Stimulated activated effector memory CD8-positive, alpha-beta T cell treated with anti-CD3 and anti-CD28 coated beads, Interleukin-12 subunit alpha, Interleukin-12 subunit beta, amount 100 ng/mL, for 72 hours (primary cell): ENCODE measurements around the gene CCDC33.

Experiments used
- ATAC-seq: fragments of 150-1000 bp; cut with Tn5 transposase; 2 replicates; pipeline ENCODE4 v1.10.0; 2021
- DNase-seq, 2 donors: peaks; one replicate each; pipeline ENCODE4 v3.0.0; 2021 to 2022; ENCODE audit warnings: low spot score in 2 of 2
- H3K27ac Mint-ChIP-seq: one replicate; pipeline ENCODE4 v1.8.0; 2022; ENCODE audit warnings: mild to moderate bottlenecking, mixed read lengths
- H3K36me3 Mint-ChIP-seq: one replicate; pipeline ENCODE4 v1.8.0; 2022; ENCODE audit warnings: mild to moderate bottlenecking, mixed read lengths
- H3K4me1 Mint-ChIP-seq: one replicate; pipeline ENCODE4 v1.8.0; 2022; ENCODE audit warnings: mixed read lengths
- H3K4me3 Mint-ChIP-seq: one replicate; pipeline ENCODE4 v1.8.0; 2022; ENCODE audit warnings: mild to moderate bottlenecking, mixed read lengths
- H3K9me3 Mint-ChIP-seq: one replicate; pipeline ENCODE4 v1.8.0; 2022; ENCODE audit warnings: mixed read lengths

Gene CCDC33

GRCh38 chr15:74369756-74370155 lies 133.6 kb downstream of the CCDC33 start:
- ATAC-seq, result no peak
- DNase-seq, result no peak
- H3K36me3 Mint-ChIP-seq, result no peaks in the 10 kb centered on the region
- no peak overlapping the region for H3K27ac Mint-ChIP-seq
- no peak overlapping the region for H3K4me3 Mint-ChIP-seq
- peaks cover 15% of the 10 kb centered on the region for H3K4me1 Mint-ChIP-seq
- H3K9me3 Mint-ChIP-seq, result no peaks in the 10 kb centered on the region

DNA sequence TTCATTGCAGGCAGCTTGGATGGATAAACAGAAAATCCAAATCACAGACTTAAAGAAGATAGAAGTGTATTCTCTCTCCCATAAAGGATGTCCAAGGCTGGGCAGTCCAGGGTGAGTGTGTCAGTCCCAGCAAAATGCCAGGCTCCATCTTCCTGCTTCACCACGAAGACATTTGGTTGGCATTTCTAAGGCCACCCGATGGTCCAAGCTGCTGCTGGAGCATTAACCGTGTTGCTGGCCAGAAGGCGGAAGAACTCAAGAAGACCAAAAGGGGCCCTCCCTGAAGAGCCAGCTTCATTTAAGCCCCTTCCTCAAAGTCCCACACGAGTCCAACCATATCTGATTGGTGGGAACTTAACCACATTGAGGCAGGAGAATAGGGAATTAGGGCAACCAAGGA lies 134.3 kb downstream of the CCDC33 start:
- Mint-ChIP-seq H3K9me3 (no peaks in the 10 kb centered on the region), H3K4me1 (peaks cover 22% of the 10 kb centered on the region), H3K36me3 (no peaks in the 10 kb centered on the region), H3K27ac (no peak overlapping the region), H3K4me3 (no peak overlapping the region)
- ATAC-seq (no peak), DNase-seq (no peak)

- Mint-ChIP-seq H3K27ac (peak overlapping the region; percentile 64), H3K4me3 (peak overlapping the region; percentile 82), H3K9me3 (no peaks in the 10 kb centered on the region), H3K36me3 (no peaks in the 10 kb centered on the region), H3K4me1 (peaks cover 22% of the 10 kb centered on the region)
- DNase-seq (no peak), ATAC-seq (no peak)
Measured at GRCh38 chr15:74373056-74373650, 137.0 kb downstream of the CCDC33 start.

GRCh38 chr15:74373731-74374647 lies 137.9 kb downstream of the CCDC33 start:
- peak overlapping the region; percentile 82 for H3K4me3 Mint-ChIP-seq
- peak; percentile 92 to 95 for DNase-seq
- no peaks in the 10 kb centered on the region for H3K9me3 Mint-ChIP-seq
- ATAC-seq, result peak; percentile 95
- peak overlapping the region; percentile 64 for H3K27ac Mint-ChIP-seq
- no peaks in the 10 kb centered on the region for H3K36me3 Mint-ChIP-seq
- peaks cover 27% of the 10 kb centered on the region for H3K4me1 Mint-ChIP-seq

DNA sequence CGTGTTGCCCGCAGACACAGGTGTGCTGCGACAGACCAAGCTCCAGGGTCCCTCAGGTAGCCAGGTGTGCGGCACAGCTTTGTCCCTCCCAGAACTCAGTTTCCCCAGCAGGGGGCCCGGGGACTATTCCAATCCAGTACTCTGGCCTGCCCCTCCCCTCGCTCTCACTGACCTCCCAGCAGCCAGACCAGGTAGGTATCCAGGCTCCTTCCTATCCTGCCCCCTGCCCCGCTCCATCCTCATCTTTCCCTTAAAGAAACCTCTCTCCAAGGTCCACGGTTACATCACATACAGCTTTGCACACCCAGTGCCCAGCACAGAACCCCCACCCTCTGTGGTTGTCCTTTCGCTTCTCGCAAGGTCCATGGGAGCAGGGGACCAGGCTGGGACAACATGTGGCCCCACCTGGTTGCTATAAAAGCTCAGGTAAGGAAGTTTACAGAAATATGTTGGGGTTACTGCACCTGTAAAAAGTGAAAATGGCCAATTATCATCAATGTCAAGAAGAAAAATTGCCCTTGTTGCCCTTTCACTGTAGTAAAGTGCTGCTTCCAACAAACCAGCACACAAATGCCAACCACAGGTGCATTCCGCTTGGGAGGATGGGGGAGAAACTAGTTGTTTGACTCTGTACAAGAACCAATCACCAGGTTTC lies 138.6 kb downstream of the CCDC33 start:
- Mint-ChIP-seq H3K4me1 (peaks cover 31% of the 10 kb centered on the region), H3K9me3 (no peaks in the 10 kb centered on the region), H3K4me3 (peak overlapping the region; percentile 82), H3K27ac (no peak overlapping the region), H3K36me3 (no peaks in the 10 kb centered on the region)
- no peak for DNase-seq
- peak; percentile 0 for ATAC-seq

- ATAC-seq, result peak; percentile 35
- no peaks in the 10 kb centered on the region for H3K36me3 Mint-ChIP-seq
- no peaks in the 10 kb centered on the region for H3K9me3 Mint-ChIP-seq
- no peak overlapping the region for H3K27ac Mint-ChIP-seq
- peak overlapping the region; percentile 82 for H3K4me3 Mint-ChIP-seq
- H3K4me1 Mint-ChIP-seq, result peaks cover 32% of the 10 kb centered on the region
- peak; percentile 76 to 90 for DNase-seq
Measured at GRCh38 chr15:74375303-74375693, 139.2 kb downstream of the CCDC33 start.

DNA sequence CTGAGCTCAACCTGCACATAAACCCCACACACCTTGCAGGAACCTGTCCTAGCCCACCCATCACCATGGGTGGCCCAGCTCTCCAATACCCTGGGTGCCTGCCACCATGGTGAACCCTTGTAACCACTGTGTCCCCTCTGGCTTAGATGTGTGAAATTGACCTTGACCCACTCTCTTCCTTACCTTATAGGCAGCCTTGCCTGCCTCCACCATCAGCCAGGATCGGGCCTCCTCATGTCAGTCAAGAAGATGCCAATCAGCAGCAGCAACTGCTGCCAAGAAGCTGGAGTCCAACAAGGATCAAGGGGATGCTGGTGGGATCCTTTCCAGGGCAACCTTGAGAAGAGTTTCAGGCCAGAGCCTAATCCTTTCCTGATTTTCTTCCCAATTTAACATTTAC lies 140.1 kb downstream of the CCDC33 start:
- no peak overlapping the region for H3K4me3 Mint-ChIP-seq
- no peak for DNase-seq
- no peaks in the 10 kb centered on the region for H3K36me3 Mint-ChIP-seq
- H3K9me3 Mint-ChIP-seq, result no peaks in the 10 kb centered on the region
- H3K27ac Mint-ChIP-seq, result no peak overlapping the region
- H3K4me1 Mint-ChIP-seq, result peaks cover 41% of the 10 kb centered on the region
- no peak for ATAC-seq

GRCh38 chr15:74376825-74377581 lies 140.9 kb downstream of the CCDC33 start:
- Mint-ChIP-seq H3K9me3 (no peaks in the 10 kb centered on the region), H3K27ac (no peak overlapping the region), H3K36me3 (no peaks in the 10 kb centered on the region), H3K4me1 (peaks cover 45% of the 10 kb centered on the region), H3K4me3 (no peak overlapping the region)
- DNase-seq (no peak), ATAC-seq (no peak)

DNA sequence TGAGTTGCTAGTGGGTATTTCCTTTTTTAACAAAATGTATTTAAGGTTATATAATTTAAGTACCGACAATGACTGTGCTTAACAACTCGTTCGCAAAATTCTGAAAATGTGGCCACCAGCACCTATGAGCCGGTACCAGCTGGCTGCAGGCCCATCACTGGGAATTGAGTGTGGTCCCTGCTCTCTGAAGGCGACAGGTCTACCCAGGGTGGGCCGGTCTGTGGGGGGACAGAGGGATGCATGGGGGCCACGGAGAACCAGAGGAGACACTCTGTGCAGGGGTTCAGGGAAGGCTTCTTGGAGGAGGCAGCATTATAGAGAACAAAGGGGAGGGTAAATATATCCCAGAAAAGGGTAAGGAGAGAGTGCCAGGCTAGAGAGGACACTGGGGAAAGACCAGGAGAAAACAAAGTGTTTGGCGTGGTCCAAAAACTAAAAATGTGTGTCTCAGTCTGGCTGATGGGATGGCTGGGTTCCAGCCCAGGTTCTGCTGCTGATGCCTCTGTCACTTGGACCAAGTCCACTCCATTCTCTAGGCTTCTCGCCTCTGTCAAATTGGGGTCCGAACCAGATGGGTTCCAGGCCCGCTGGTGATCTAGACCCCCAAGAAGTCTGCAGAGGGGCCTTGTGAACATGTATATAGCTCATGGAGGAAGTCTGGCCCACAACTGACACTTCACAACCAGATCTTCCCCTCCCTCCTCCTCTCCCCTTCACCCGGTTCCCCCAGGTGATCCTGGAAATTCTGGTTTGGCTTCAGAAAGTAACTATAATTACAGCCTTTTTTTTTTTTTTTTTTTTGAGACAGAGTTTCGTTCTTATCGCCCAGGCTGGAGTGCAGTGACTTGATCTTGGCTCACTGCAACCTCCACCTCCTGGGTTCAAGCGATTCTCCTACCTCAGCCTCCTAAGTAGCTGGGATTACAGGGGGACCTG lies 142.0 kb downstream of the CCDC33 start:
- Mint-ChIP-seq H3K27ac (no peak overlapping the region), H3K36me3 (no peaks in the 10 kb centered on the region), H3K4me3 (no peak overlapping the region), H3K4me1 (peaks cover 55% of the 10 kb centered on the region), H3K9me3 (no peaks in the 10 kb centered on the region)
- DNase-seq (no peak), ATAC-seq (no peak)

DNA sequence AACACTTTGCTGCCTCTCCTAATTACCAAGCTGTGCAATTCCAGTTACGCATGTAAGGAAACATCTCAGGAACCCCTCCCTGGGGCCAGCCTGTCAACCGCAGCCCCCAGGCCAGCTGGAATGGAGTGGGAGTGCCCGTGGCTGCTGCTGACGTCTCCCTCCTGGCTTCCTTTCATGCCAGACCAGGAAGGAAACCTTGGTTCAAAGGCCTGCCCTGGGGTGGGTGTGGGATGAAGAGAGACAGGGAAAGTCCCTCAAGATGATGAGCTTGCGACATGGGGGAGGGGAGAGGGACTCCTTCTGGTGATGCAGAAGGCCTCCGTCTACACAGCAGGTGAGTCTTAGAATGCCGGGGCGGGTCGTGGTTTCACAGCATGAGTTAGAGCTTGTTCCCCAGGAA lies 142.7 kb downstream of the CCDC33 start:
- Mint-ChIP-seq H3K27ac (peak overlapping the region; percentile 34), H3K4me1 (peaks cover 55% of the 10 kb centered on the region), H3K36me3 (no peaks in the 10 kb centered on the region), H3K9me3 (no peaks in the 10 kb centered on the region), H3K4me3 (no peak overlapping the region)
- DNase-seq (no peak), ATAC-seq (no peak)

DNA sequence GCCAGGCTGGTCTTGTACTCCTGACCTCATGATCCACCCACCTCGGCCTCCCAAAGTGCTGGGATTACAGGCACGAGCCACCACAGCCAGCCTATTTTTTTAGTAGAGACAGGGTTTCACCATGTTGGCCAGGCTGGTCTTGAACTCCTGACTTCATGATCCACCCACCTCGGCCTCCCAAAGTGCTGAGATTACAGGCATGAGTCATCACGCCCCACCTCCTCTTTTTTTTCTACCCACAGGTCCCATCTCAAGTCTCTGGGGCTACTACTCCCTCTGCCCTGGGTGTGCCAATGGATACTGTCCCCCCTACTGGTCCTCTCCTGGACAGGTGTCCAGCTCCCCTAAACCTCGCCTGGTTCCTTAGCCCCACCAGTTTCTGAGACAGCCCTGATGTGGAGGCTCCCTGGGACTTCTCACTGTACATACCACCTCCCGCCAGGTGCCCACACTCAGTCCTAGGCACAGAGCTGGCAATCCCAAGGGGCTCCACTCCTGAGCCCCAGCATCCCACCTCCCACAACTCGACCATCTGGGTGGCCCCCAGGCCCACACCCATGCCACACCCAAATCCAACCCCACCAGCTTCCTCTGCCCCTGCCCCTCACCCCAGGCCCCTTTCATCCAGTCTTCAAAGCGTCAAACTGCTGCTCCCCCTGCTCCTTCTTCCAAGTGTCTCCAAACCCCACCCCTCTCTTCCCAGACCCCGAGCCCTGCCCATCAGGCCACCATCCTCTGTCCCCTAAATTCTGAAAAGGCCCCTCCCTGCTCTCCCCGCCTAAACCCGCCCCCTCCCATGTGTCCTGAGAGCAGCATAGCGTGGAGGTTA lies 144.4 kb downstream of the CCDC33 start:
- Mint-ChIP-seq H3K27ac (peak overlapping the region; percentile 79), H3K4me1 (peaks cover 59% of the 10 kb centered on the region), H3K36me3 (peaks cover 7% of the 10 kb centered on the region), H3K4me3 (no peak overlapping the region), H3K9me3 (no peaks in the 10 kb centered on the region)
- DNase-seq (no peak), ATAC-seq (no peak)

- Mint-ChIP-seq H3K36me3 (peaks cover 7% of the 10 kb centered on the region), H3K4me1 (peaks cover 65% of the 10 kb centered on the region), H3K27ac (peak overlapping the region; percentile 79), H3K4me3 (no peak overlapping the region), H3K9me3 (no peaks in the 10 kb centered on the region)
- ATAC-seq, result no peak
- no peak for DNase-seq
Measured at GRCh38 chr15:74381190-74381453, 145.0 kb downstream of the CCDC33 start.

- peaks cover 67% of the 10 kb centered on the region for H3K4me1 Mint-ChIP-seq
- H3K36me3 Mint-ChIP-seq, result peaks cover 7% of the 10 kb centered on the region
- no peak overlapping the region for H3K4me3 Mint-ChIP-seq
- peak overlapping the region; percentile 79 for H3K27ac Mint-ChIP-seq
- H3K9me3 Mint-ChIP-seq, result no peaks in the 10 kb centered on the region
- DNase-seq (no peak), ATAC-seq (no peak)
Measured at GRCh38 chr15:74381481-74381880, 145.4 kb downstream of the CCDC33 start.
